HCT116 (cell line): ENCODE measurements around the gene IGLL1. TPM values are rescaled to one million over a fixed set of nuclear protein-coding genes. Genes with fewer than 3 reads are reported as not detected.

Experiments
- ATAC-seq: fragments of 200-7000 bp; cut with Tn5 transposase; 2 replicates; pipeline ENCODE4 v1.9.1; 2020; ENCODE audit warnings: mild to moderate bottlenecking, moderate library complexity
- BruUV-seq: library from RNA; stranded (reverse); fragments of 400-500 nt; replicated peaks from 2 replicates; lab custom pipeline; 2021; lab: Mats Ljungman, UMichigan
- CTCF ChIA-PET: fragments of 300-600 bp; sonication (Branson Sonifier 250); formaldehyde crosslinking; loops from one replicate; lab custom pipeline; 2021; ENCODE audit warnings: antibody characterized with exemption; lab: Charles Lee
- POLR2A ChIA-PET: fragments of 300-600, 350-600 bp; sonication (Branson Sonifier 250); formaldehyde crosslinking; loops from one replicate; lab custom pipeline; 2021; ENCODE audit warnings: antibody characterized with exemption; lab: Charles Lee
- RAD21 ChIA-PET, 2 experiments: fragments of 300-600 bp; sonication (Branson Sonifier 250); formaldehyde crosslinking; loops; one replicate each; lab custom pipeline; 2023; ENCODE audit warnings: low total read pairs in 2 of 2; ENCODE audit not compliant: uncharacterized antibody in 2 of 2, unreplicated experiment in 2 of 2, low non-redundant PET in 1 of 2; lab: Charles Lee
- DNase-seq: peaks from one replicate; pipeline ENCODE4 v3.0.0-alpha.2; 2010; ENCODE audit warnings: low read depth, low spot score
- H2AFZ ChIP-seq: fragments of 200-600 bp; shearing (Covaris generic), sonication (generic); 2 replicates; pipeline ENCODE4 v1.6.1; 2017; ENCODE audit warnings: low read depth, mixed run types, mixed read lengths, antibody characterized with exemption, low read length; ENCODE audit not compliant: poor library complexity, severe bottlenecking
- H3K27ac ChIP-seq: 2 replicates; pipeline ENCODE4 v1.5.1; 2012; ENCODE audit warnings: low read depth, low read length
- H3K27me3 ChIP-seq: fragments of 200-600 bp; sonication (generic); 2 replicates; pipeline ENCODE4 v1.6.1; 2016; ENCODE audit warnings: mixed run types, low read length, mixed read lengths; ENCODE audit not compliant: insufficient read depth
- H3K36me3 ChIP-seq, 2 experiments: fragments of 200-500 bp in 1 of 2; fragments of 200-600 bp in 1 of 2; sonication (Bioruptor generic) in 1 of 2; sonication (generic) in 1 of 2; 2 replicates each; pipeline versions ENCODE4 v1.5.1 to v1.6.1; 2014 to 2016; ENCODE audit warnings: low read length in 2 of 2, inconsistent platforms in 1 of 2, mixed read lengths in 1 of 2, mixed run types in 1 of 2; ENCODE audit not compliant: insufficient read depth in 2 of 2, control insufficient read depth in 1 of 2
- H3K4me1 ChIP-seq, 2 experiments: fragments of 200-600 bp in 1 of 2; sonication (generic) in 1 of 2; 2 replicates each; pipeline versions ENCODE4 v1.5.1 to v1.6.1; 2012 to 2017; ENCODE audit warnings: low read length in 2 of 2, inconsistent platforms in 1 of 2, mild to moderate bottlenecking in 1 of 2, mixed read lengths in 1 of 2, mixed run types in 1 of 2, moderate library complexity in 1 of 2; ENCODE audit not compliant: insufficient read depth in 2 of 2, control insufficient read depth in 1 of 2
- H3K4me2 ChIP-seq: fragments of 200-600 bp; sonication (generic); 2 replicates; pipeline ENCODE4 v1.6.1; 2017; ENCODE audit warnings: mixed run types, low read length, mixed read lengths
- H3K4me3 ChIP-seq, 2 experiments: fragments of 200-600 bp in 1 of 2; sonication (generic) in 1 of 2; replicated peaks in 1 of 2; 2 replicates each; pipeline ENCODE4 v1.5.1; 2011 to 2016; ENCODE audit warnings: low read length in 2 of 2, control low read depth in 1 of 2, low read depth in 1 of 2, mild to moderate bottlenecking in 1 of 2, mixed read lengths in 1 of 2, mixed run types in 1 of 2
- H3K79me2 ChIP-seq: fragments of 200-600 bp; sonication (generic); 2 replicates; pipeline ENCODE4 v1.6.1; 2017; ENCODE audit warnings: mild to moderate bottlenecking, mixed run types, low read length, moderate library complexity, mixed read lengths; ENCODE audit not compliant: insufficient read depth
- H3K9ac ChIP-seq: fragments of 200-600 bp; sonication (generic); 2 replicates; pipeline ENCODE4 v1.6.1; 2016; ENCODE audit warnings: low read length, mixed read lengths
- H3K9me2 ChIP-seq: fragments of 200-600 bp; sonication (generic), shearing (Covaris generic); 2 replicates; pipeline ENCODE4 v1.6.1; 2017; ENCODE audit warnings: mixed run types, mild to moderate bottlenecking, moderate library complexity; ENCODE audit not compliant: insufficient read depth
- H3K9me3 ChIP-seq, 2 experiments: fragments of 200-500 bp in 1 of 2; fragments of 200-600 bp in 1 of 2; sonication (Bioruptor generic) in 1 of 2; sonication (generic) in 1 of 2; 2 replicates each; pipeline ENCODE4 v1.6.1; 2014 to 2017; ENCODE audit warnings: low read length in 2 of 2, mixed read lengths in 2 of 2, inconsistent platforms in 1 of 2, low read depth in 1 of 2, mild to moderate bottlenecking in 1 of 2, mixed run types in 1 of 2, moderate library complexity in 1 of 2; ENCODE audit not compliant: control insufficient read depth in 1 of 2, insufficient read depth in 1 of 2
- H4K20me1 ChIP-seq: fragments of 200-600 bp; sonication (generic), shearing (Covaris generic); 2 replicates; pipeline ENCODE4 v1.6.1; 2017; ENCODE audit warnings: mixed run types, mild to moderate bottlenecking, moderate library complexity; ENCODE audit not compliant: insufficient read depth
- CBX3 ChIP-seq: IDR thresholded peaks from 2 replicates; pipeline ENCODE4 v1.6.1; 2012; ENCODE audit warnings: low read depth
- EGR1 ChIP-seq: IDR thresholded peaks from 2 replicates; pipeline ENCODE4 v1.6.1; 2012; ENCODE audit warnings: low read depth
- EZH2 ChIP-seq: fragments of 200-600 bp; sonication (generic); IDR thresholded peaks from 2 replicates; pipeline ENCODE4 v1.6.1; 2017; ENCODE audit warnings: antibody characterized with exemption, mixed run types
- FOSL1 ChIP-seq: IDR thresholded peaks from 2 replicates; pipeline ENCODE4 v1.6.1; 2012; ENCODE audit warnings: low read depth
- JUND ChIP-seq: IDR thresholded peaks from 2 replicates; pipeline ENCODE4 v1.6.1; 2012
- RAD21 ChIP-seq: IDR thresholded peaks from 2 replicates; pipeline ENCODE4 v1.6.1; 2012; ENCODE audit warnings: low read depth, mild to moderate bottlenecking
- SIN3A ChIP-seq: IDR thresholded peaks from 2 replicates; pipeline ENCODE4 v1.6.1; 2012; ENCODE audit warnings: low read depth
- SP1 ChIP-seq: IDR thresholded peaks from 2 replicates; pipeline ENCODE4 v1.6.1; 2012; ENCODE audit warnings: low read depth
- SRF ChIP-seq: IDR thresholded peaks from 2 replicates; pipeline ENCODE4 v1.6.1; 2012; ENCODE audit warnings: low read depth
- TCF7L2 ChIP-seq: IDR thresholded peaks from 2 replicates; pipeline ENCODE4 v1.7.0; 2011; ENCODE audit warnings: borderline replicate concordance, inconsistent platforms; ENCODE audit not compliant: insufficient read depth, insufficient read length; ENCODE audit errors: extremely low read depth
- YY1 ChIP-seq: IDR thresholded peaks from 2 replicates; pipeline ENCODE4 v1.6.1; 2011; ENCODE audit warnings: low read length, low read depth, moderate library complexity, mild to moderate bottlenecking; ENCODE audit not compliant: insufficient replicate concordance; ENCODE audit errors: extremely low read depth
- ZFX ChIP-seq: fragments of 450-650 bp; IDR thresholded peaks from 2 replicates; pipeline ENCODE4 v1.6.1; 2017
- ZNF274 ChIP-seq: fragments of 200-500 bp; sonication (Bioruptor generic); IDR thresholded peaks from 2 replicates; pipeline ENCODE4 v1.6.1; 2014; ENCODE audit warnings: mild to moderate bottlenecking, low read depth, low read length, inconsistent platforms
- intact Hi-C: fragments of 100-400 bp; cut with micrococcal nuclease; formaldehyde crosslinking; loops from 2 replicates; pipeline ENCODE4 v1.10.0; 2022
- total RNA-seq: library from RNA; stranded (reverse); gene quantifications from one replicate; pipeline ENCODE4 v1.2.1, GENCODE V29; 2021; ENCODE audit not compliant: unreplicated experiment
- TF ChIP-seq, protein P1 (sequence below): IDR thresholded peaks from 2 replicates; pipeline ENCODE4 v1.6.1; 2012
- TF ChIP-seq, protein P2 (sequence below): IDR thresholded peaks from 2 replicates; pipeline ENCODE4 v1.6.1; 2012; ENCODE audit warnings: low read depth
- TF ChIP-seq, protein P3 (sequence below), 3 experiments: fragments of 200-600 bp in 1 of 3; sonication (generic) in 1 of 3; IDR thresholded peaks in 2 of 3; conservative IDR thresholded peaks in 1 of 3; 2 replicates each; pipeline ENCODE4 v1.5.1; 2012 to 2017; ENCODE audit warnings: low read depth in 2 of 3, low read length in 2 of 3, antibody characterized with exemption in 1 of 3, borderline replicate concordance in 1 of 3, control low read depth in 1 of 3, mild to moderate bottlenecking in 1 of 3, mixed read lengths in 1 of 3, mixed run types in 1 of 3, moderate library complexity in 1 of 3; ENCODE audit not compliant: insufficient read depth in 1 of 3

Gene IGLL1
- total RNA-seq, 1 experiment from 2014 or later = not detected

DNA sequence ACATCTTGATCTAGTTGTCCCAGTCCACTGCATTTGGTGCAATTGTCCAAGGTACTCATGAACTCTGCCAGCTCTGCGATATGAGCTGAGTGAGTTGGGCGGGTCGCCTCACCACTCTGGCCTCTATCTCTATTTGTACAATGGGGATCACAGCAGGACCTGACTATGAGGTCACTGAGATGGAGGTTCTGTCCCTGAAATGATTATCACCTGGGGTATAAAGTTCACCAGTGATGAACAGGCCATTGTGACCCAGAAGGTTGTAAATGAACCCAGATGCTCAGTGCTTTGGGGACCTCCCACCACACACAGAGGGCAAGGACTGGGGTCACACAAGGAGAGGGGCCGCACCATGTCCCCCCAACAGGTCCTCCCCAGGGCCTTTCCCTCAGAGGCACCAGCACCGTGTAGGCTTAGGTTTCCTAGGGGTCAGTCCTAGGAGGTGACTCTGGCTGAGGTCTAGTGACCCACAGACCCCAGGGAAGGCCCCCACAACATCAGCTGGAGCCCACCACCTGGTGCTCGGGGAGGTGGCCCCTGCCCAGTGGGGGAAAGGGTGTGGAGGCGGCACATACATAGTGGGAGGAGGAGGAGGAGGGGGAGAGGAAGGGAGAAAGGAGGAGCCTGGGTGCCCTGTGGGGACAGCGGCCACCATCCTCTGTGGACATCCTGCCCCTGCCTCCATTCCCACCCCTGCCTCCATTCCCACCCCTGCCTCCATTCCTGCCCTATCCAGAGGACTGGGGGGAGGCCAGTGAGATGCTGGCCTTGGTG lies 25.0 kb upstream of the IGLL1 start:
- Histone ChIP-seq H2AFZ (no peak overlapping the region), H4K20me1 (no peaks in the 10 kb centered on the region), H3K79me2 (no peaks in the 10 kb centered on the region), H3K36me3 (no peaks in the 10 kb centered on the region), H3K9me2 (no peaks in the 10 kb centered on the region), H3K27ac (no peak overlapping the region), H3K9me3 (no peaks in the 10 kb centered on the region), H3K4me2 (no peak overlapping the region), H3K27me3 (no peaks in the 10 kb centered on the region), H3K4me3 (no peak overlapping the region), H3K4me1 (no peaks in the 10 kb centered on the region), H3K9ac (no peak overlapping the region)
- no TSS peak for BruUV-seq
- intact Hi-C loops = no loop called here
- CTCF ChIA-PET = interaction anchor here (1.2 kb wide), 1 partner anchor 14 kb away, joined by 6 read pairs; no protein-coding TSS in a partner anchor
- RAD21 ChIA-PET = no interaction called here
- no peak for ATAC-seq
- no peak for DNase-seq
- POLR2A ChIA-PET = no interaction called here
- TF ChIP-seq SIN3A = no peak
- no peak for TF ChIP-seq EZH2
- TF ChIP-seq ZFX = no peak
- no peak for TF ChIP-seq TCF7L2
- TF ChIP-seq, protein P1, sequence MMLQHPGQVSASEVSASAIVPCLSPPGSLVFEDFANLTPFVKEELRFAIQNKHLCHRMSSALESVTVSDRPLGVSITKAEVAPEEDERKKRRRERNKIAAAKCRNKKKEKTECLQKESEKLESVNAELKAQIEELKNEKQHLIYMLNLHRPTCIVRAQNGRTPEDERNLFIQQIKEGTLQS = no peak
- TF ChIP-seq, protein P2, sequence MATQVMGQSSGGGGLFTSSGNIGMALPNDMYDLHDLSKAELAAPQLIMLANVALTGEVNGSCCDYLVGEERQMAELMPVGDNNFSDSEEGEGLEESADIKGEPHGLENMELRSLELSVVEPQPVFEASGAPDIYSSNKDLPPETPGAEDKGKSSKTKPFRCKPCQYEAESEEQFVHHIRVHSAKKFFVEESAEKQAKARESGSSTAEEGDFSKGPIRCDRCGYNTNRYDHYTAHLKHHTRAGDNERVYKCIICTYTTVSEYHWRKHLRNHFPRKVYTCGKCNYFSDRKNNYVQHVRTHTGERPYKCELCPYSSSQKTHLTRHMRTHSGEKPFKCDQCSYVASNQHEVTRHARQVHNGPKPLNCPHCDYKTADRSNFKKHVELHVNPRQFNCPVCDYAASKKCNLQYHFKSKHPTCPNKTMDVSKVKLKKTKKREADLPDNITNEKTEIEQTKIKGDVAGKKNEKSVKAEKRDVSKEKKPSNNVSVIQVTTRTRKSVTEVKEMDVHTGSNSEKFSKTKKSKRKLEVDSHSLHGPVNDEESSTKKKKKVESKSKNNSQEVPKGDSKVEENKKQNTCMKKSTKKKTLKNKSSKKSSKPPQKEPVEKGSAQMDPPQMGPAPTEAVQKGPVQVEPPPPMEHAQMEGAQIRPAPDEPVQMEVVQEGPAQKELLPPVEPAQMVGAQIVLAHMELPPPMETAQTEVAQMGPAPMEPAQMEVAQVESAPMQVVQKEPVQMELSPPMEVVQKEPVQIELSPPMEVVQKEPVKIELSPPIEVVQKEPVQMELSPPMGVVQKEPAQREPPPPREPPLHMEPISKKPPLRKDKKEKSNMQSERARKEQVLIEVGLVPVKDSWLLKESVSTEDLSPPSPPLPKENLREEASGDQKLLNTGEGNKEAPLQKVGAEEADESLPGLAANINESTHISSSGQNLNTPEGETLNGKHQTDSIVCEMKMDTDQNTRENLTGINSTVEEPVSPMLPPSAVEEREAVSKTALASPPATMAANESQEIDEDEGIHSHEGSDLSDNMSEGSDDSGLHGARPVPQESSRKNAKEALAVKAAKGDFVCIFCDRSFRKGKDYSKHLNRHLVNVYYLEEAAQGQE = no peak
- TF ChIP-seq RAD21 = no peak
- no peak for TF ChIP-seq JUND
- TF ChIP-seq SRF = no peak
- TF ChIP-seq YY1 = no peak
- TF ChIP-seq EGR1 = no peak
- TF ChIP-seq, protein P3, sequence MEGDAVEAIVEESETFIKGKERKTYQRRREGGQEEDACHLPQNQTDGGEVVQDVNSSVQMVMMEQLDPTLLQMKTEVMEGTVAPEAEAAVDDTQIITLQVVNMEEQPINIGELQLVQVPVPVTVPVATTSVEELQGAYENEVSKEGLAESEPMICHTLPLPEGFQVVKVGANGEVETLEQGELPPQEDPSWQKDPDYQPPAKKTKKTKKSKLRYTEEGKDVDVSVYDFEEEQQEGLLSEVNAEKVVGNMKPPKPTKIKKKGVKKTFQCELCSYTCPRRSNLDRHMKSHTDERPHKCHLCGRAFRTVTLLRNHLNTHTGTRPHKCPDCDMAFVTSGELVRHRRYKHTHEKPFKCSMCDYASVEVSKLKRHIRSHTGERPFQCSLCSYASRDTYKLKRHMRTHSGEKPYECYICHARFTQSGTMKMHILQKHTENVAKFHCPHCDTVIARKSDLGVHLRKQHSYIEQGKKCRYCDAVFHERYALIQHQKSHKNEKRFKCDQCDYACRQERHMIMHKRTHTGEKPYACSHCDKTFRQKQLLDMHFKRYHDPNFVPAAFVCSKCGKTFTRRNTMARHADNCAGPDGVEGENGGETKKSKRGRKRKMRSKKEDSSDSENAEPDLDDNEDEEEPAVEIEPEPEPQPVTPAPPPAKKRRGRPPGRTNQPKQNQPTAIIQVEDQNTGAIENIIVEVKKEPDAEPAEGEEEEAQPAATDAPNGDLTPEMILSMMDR (IDR thresholded peaks at IDR 0.05 in 2 of 3, conservative IDR thresholded peaks at IDR 0.05 in 1 of 3; ENCODE audit: borderline replicate concordance in 1 of 3, insufficient read depth in 1 of 3, low read depth in 2 of 3, low read length in 2 of 3) = no peak
- TF ChIP-seq FOSL1 = no peak
- no peak for TF ChIP-seq CBX3
- no peak for TF ChIP-seq ZNF274
- TF ChIP-seq SP1 = no peak
